HFFc6 (cell line): ENCODE measurements around the gene ANKS1A. TPM values are rescaled to one million over a fixed set of nuclear protein-coding genes. Genes with fewer than 3 reads are reported as not detected.

Experiments
- DNase-seq: peaks from one replicate; pipeline ENCODE4 v3.0.0-alpha.2; 2018
- H3K27ac Mint-ChIP-seq: 2 replicates; pipeline ENCODE4 v1.8.0; 2020; ENCODE audit warnings: mild to moderate bottlenecking, mixed read lengths
- H3K27me3 Mint-ChIP-seq: 2 replicates; pipeline ENCODE4 v1.8.0; 2021; ENCODE audit warnings: mild to moderate bottlenecking, moderate library complexity, mixed read lengths; ENCODE audit not compliant: insufficient read depth
- H3K36me3 Mint-ChIP-seq: 2 replicates; pipeline ENCODE4 v1.8.0; 2021; ENCODE audit warnings: low read depth, mixed read lengths
- H3K4me1 Mint-ChIP-seq: 2 replicates; pipeline ENCODE4 v1.8.0; 2020; ENCODE audit warnings: low read depth, mixed read lengths
- H3K4me3 Mint-ChIP-seq: 2 replicates; pipeline ENCODE4 v1.8.0; 2020; ENCODE audit warnings: mild to moderate bottlenecking, moderate library complexity, mixed read lengths
- H3K9me3 Mint-ChIP-seq: 2 replicates; pipeline ENCODE4 v1.8.0; 2020; ENCODE audit warnings: mild to moderate bottlenecking, mixed read lengths
- total RNA-seq, 6 experiments: library from RNA; stranded (reverse); fragmentation: NEBNext Ultra II Directional; extraction: Animal tissue kit (Norgen Biotek cat#: 25700); gene quantifications; 2 replicates in 1 of 6; 3 replicates in 5 of 6; pipeline ENCODE4 v1.2.3, GENCODE V29; 2021
- TF ChIP-seq, protein P1 (sequence below): fragments of 200-600 bp; sonication (generic); IDR thresholded peaks from 2 replicates; pipeline ENCODE4 v1.5.0; 2021; ENCODE audit warnings: antibody characterized with exemption, mild to moderate bottlenecking

ANKS1A gene
- total RNA-seq, 6 experiments from 2014 or later = 11.6 to 13.5 (median 13.1) TPM

GRCh38 chr6:34914358-34914757 is 25.3 kb downstream of the ANKS1A start:
- H3K4me1 Mint-ChIP-seq = peaks cover 57% of the 10 kb centered on the region
- TF ChIP-seq, protein P1, sequence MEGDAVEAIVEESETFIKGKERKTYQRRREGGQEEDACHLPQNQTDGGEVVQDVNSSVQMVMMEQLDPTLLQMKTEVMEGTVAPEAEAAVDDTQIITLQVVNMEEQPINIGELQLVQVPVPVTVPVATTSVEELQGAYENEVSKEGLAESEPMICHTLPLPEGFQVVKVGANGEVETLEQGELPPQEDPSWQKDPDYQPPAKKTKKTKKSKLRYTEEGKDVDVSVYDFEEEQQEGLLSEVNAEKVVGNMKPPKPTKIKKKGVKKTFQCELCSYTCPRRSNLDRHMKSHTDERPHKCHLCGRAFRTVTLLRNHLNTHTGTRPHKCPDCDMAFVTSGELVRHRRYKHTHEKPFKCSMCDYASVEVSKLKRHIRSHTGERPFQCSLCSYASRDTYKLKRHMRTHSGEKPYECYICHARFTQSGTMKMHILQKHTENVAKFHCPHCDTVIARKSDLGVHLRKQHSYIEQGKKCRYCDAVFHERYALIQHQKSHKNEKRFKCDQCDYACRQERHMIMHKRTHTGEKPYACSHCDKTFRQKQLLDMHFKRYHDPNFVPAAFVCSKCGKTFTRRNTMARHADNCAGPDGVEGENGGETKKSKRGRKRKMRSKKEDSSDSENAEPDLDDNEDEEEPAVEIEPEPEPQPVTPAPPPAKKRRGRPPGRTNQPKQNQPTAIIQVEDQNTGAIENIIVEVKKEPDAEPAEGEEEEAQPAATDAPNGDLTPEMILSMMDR = no peak
- H3K27ac Mint-ChIP-seq = no peak overlapping the region
- H3K27me3 Mint-ChIP-seq = no peaks in the 10 kb centered on the region; the same call in 1 of the 2 replicates
- no peak overlapping the region for H3K4me3 Mint-ChIP-seq
- no peak for DNase-seq
- no peaks in the 10 kb centered on the region for H3K9me3 Mint-ChIP-seq
- H3K36me3 Mint-ChIP-seq = peaks cover 6% of the 10 kb centered on the region; the same call in 1 of the 2 replicates

DNA sequence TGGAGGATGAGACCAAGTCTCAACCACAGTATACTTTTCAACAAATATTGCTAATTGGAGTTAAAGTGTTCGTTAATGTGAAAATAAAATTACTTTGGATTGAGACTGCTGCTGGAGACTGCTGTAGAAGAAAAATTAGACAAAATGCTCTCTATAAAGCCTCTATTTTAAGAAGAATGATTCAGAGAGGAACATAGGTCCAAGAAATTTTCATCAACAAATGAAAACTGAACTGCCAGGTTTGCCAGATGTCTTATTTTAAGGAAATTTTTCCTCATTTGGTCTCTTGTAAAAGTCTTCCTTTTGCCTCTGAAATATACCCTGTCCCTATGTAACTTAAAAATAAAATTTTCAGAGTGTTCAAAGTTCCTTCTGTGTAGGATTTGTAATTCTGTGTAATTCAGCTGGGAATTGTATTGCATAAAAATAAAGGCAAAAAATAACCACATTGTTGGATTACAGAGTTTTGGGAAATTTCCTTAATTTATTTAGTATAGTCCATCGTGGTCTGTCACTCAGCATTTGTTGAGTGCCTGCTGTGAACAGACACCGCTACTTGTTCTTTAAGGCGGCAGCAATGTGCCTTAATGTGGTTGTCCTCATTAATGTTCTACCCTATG is 27.4 kb downstream of the ANKS1A start:
- H3K27me3 Mint-ChIP-seq = no peaks in the 10 kb centered on the region; the same call in none of the 2 replicates
- no peak overlapping the region for H3K27ac Mint-ChIP-seq
- no peaks in the 10 kb centered on the region for H3K9me3 Mint-ChIP-seq
- peaks cover 6% of the 10 kb centered on the region; the same call in 1 of the 2 replicates for H3K36me3 Mint-ChIP-seq
- TF ChIP-seq, protein P1 = no peak
- H3K4me1 Mint-ChIP-seq = peaks cover 68% of the 10 kb centered on the region
- no peak for DNase-seq
- H3K4me3 Mint-ChIP-seq = no peak overlapping the region

DNA sequence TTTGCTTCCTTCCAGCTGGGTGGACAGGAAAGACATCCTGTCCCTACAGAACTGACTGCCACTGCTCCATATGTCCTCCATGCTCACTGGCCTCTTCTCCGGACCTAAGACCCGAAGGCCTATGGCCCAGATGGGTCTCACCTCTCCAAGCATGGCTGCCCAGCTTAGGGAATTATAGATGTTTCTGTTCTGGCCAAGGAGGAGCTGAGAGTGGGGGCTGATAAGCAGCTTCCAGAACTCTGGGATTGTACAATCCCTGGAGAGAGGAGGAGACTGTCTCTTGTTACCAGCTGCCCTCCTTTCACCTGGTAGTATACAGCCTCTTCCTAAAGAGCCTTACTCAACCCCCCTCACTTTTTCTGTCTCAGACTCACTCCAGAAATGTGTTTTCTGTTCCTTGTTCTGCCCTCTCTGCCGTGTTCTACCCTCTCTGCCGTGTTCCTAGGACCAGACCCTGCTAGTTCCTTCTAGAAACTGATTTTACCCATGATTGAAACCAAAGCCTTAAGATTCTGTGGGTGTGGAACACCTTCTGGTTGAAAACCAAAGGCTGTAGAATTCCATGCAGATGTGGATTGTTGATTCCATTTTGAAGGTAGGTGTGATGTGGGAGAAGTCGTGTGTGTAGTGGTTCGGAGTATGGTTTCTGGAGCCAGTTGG is 28.7 kb downstream of the ANKS1A start:
- H3K36me3 Mint-ChIP-seq = peaks cover 6% of the 10 kb centered on the region; the same call in 1 of the 2 replicates
- TF ChIP-seq, protein P1 = no peak

DNA sequence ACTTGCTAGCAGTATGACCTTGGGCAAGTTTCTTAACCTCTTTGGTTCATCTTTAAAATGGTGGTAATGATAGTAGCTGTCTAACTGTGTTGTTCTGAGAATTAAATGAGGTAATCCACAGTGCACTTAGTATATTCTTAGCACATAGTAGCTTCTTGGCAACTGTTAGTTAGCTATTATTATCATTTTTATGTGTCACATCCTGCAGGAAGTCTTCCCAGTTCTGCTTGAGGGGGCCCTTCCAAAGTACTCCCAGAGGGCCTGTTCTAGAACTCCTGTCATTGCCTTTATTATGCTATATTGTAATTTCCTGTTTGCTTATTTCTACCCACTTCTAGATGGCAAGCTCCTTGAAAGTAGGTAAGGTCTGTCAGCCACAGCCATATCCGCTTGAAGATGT is 30.6 kb downstream of the ANKS1A start:
- Mint-ChIP-seq H3K36me3 (peaks cover 6% of the 10 kb centered on the region; the same call in 1 of the 2 replicates), H3K4me3 (no peak overlapping the region), H3K9me3 (no peaks in the 10 kb centered on the region), H3K27me3 (no peaks in the 10 kb centered on the region; the same call in 1 of the 2 replicates), H3K4me1 (peaks cover 53% of the 10 kb centered on the region), H3K27ac (peak overlapping the region; percentile 43)
- peak; percentile 3 for DNase-seq
- TF ChIP-seq, protein P1 = no peak

More for the DNA sequence above, 28.7 kb downstream of the ANKS1A start:
- Mint-ChIP-seq H3K27ac (no peak overlapping the region), H3K4me1 (peaks cover 66% of the 10 kb centered on the region), H3K4me3 (no peak overlapping the region), H3K27me3 (no peaks in the 10 kb centered on the region; the same call in 1 of the 2 replicates), H3K9me3 (no peaks in the 10 kb centered on the region)
- no peak for DNase-seq

DNA sequence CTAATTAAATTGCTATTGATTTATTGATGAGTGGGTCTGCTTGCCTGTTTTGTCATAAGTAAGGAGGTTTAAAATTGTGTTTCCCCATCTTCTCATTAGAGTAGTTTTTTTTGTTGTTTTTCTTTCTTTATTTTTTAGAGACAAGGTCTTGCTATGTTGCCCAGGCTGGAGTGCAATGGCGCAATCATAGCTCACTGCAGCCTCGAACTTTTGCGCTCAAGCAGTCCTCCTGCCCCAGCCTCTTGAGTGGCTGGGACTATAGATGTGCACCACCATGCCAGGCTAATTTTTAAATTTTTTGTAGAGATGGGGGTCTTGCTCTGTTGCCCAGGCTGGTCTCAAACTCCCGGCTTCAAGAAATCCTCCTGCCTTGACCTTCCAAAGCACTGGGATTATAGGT is 31.0 kb downstream of the ANKS1A start:
- Mint-ChIP-seq H3K4me3 (no peak overlapping the region), H3K4me1 (peaks cover 49% of the 10 kb centered on the region), H3K27me3 (no peaks in the 10 kb centered on the region; the same call in 1 of the 2 replicates), H3K9me3 (no peaks in the 10 kb centered on the region), H3K36me3 (peaks cover 6% of the 10 kb centered on the region; the same call in 1 of the 2 replicates), H3K27ac (peak overlapping the region; percentile 43)
- no peak for DNase-seq
- TF ChIP-seq, protein P1 = no peak
